HG03139 (cell line): Measurements from ENCODE around the gene MT1HL1.
"Not testable (repeated sequence)": the region's sequence is repeated elsewhere in the genome, so short reads cannot be mapped to it uniquely, and the experiment has no call there.

ENCODE experiments used
- ATAC-seq: cut with Tn5 transposase; IDR thresholded peaks from one replicate; pipeline ENCODE4 v1.9.1; 2021; ENCODE audit not compliant: unreplicated experiment

MT1HL1 gene

DNA sequence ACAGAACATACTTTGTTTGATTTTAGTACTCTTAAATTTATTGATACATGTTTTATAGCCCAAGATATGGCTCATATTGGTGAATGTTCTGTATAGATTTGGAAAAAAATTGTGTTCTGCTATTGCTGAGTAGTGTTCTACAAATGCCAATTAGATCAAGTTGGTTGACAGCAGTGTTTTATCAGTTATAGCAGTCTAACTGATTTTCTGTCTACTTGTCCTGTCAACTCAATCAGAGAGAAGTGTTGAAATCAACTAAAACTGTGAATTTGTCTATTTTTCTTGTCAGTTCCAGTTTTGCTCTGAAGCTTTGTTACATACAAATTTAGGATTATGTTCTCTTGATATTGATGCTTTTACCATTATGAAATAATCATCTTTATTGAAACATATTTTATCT lies 14.7 kb upstream of the MT1HL1 start:
- no peak for ATAC-seq

DNA sequence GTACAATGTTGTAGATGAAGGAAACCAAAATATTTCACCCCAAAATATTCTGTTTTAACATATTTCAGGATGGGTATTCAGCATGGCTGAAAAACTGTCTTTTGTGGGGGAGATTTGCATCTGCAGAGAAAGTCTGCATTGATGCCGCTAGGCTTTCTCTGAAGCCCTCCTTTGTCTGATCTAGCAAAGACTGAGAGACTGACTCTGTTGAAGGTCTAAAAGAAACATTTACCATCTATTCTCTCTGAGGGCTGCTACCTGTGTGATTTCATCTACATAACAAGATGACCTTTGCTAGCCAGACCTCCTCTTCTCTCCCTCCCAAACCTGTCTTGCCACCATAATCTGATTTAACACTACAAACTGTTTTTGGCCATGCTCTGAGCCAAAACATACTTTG lies 12.4 kb upstream of the MT1HL1 start:
- no peak for ATAC-seq

DNA sequence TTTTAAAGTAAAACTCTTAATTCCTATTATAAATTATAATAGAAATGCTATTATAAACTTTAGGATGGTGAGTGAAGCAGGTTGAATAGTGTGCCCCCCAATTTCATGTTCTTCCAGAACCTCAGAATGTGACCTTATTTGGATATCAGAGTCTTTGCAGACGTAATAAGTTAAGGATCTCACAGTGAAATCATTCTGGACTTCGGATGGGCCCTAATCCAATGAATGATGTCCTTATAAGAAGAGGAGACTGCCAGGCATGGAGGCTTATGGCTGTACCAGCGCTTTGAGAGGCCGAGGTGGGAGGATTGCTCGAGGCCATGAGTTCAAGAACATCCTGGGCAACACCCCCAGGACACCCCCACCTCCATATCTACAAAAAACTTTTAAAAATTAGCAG lies 9.4 kb upstream of the MT1HL1 start:
- ATAC-seq = no peak

DNA sequence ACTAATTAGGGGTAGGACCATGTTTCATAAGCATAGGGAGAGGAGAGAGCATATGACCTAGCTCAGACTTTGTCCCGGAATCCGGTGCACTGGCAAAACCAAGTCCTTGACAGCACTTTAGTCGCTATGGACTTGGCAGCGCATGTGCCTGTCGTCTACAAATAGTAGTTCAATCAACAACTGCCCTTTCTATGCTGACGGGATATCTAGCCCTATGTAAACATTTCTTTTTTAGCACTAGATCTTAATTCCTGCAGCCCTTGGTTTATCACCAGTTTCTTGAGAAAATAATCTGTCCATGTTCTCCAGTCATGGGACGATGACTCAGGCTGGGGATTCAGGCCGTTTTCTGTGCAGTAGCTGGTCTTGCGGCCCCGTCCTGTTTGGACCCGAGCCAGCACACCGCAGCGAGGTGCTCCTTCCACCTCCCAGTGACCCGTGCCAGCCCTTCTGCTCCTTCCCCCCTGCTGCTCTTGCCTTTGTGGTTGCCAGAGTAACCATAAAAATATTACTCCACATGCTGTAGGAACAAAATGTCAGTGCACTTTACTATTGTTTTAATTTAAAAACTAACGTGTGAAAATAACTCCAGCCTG lies 8.6 kb upstream of the MT1HL1 start:
- ATAC-seq = no peak

DNA sequence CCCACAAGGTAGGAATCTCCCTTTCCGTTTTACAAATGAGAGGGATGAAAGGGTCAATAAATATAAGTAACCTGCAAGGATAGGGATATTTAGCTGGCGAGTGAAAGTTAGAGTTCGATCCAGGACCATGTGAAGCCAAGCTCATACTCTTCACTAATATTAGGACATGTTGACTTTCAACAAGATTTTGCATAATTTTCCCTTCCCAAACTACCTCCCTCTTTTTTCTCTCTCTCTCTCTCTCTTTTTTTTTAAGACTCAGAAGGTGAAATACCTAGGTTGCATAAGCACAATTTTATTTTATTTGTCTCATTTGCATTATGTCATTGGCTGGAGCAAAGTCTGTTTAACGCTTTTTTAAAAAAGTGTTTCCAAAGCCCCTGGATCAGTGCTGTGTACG lies 8.1 kb upstream of the MT1HL1 start:
- ATAC-seq = no peak

DNA sequence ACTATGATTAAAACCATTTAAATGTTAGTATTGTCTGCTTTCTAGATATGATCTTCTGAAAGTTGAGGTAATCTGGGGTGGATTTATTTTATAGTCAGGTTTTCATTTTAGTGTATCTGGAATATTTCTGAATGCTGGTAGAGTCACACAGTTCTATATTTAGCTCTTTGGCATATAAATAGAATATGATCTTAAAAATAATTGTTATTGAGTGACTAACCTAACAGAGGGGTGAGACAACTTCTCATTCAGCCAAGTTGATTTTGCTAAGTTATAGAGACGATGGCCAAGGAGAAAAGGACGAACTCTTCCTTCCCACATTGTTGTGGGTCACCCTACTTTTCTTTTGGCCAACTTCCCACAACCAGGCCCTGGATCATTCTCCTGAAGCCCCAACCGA lies 7.2 kb upstream of the MT1HL1 start:
- no peak for ATAC-seq

DNA sequence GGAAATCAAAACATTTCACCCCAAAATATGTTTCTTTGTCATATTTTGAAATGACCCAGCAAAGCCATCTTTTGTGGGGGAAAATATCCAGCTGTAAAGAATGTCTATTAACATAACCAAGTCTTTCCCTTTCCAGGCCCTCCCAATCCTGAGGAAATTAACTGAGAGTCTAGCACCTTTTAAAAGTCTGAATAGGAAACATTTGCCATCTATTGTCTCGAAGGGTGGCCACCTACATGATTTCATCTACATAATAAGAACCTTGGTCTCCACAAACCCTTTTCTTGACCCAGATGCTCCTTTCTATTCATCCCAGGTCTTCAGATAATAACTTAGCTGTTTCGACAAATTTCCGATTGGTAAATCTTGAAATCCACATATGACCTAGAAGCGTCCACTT lies 5.4 kb upstream of the MT1HL1 start:
- no peak for ATAC-seq

DNA sequence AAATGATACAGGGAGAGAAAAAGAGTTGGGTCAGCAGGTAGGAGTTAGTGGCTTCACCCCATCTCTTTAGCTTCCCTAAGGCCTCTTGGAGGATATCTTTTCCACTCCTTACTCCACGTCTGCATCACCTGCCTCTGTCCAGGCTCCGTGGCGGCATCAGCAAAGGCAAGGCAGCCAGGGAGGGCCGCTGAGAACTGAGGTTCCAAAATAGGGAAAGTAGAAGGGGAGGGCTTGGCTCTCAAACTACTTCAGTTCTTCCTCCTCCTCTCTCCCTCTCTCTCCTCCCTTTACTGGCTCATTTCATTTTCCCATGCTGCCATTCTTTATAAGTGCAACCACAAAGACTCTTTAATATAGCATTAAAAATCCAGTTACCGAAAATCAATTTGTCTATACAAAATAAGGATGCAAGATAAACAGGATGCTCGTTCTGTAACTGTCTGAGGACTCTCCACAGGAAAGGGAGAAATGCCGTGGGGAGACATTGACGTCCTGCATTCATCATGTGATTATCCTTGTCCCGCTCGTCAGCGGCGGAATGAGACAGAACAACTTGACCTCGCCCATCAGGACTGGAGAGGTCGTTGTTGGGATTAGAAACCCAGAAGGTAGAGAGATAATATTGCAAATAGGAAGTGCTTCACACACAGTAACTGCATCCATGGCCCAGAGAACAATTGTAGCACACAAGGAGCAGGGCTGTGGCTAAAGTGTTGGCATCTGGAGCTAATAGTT lies 3.1 kb upstream of the MT1HL1 start:
- ATAC-seq = no peak

DNA sequence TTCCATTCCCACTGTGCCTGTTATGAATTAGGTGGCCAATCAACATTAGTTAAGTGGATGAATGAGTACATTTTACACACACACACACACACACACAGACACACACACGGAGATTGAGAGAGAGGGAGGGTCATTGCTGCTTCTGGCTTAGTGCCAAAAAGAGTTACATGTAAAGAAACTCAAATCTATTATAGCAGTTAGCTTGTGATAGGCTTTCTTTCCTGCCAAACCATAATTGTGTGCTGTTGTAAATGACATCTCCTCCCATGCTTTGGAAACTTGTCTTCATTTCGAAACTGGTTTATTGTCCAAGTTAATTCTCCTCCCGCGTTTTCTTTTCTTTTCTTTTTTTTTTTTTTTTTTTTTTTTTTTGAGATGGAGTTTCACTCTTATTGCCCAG lies 1.4 kb upstream of the MT1HL1 start:
- no peak for ATAC-seq

DNA sequence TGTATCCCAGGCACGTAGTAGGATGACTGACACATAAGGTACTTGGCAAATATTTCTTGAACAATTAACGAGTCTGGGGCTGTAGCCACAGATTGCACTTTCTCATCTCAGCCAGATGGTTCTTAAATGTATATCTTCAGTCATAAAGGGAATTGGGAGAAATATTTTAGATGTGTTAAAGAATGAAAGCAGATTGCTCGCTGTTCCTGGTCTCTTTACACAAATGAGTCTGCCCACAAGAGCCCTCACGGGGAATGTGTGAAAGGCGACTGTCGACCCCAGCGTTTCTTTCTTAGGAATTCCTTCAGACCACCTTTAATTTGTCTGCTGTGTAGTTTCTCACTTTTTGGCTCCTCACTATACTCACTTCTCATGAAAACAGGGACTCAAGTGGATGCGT lies 725 bp downstream of the MT1HL1 start:
- ATAC-seq = no peak

DNA sequence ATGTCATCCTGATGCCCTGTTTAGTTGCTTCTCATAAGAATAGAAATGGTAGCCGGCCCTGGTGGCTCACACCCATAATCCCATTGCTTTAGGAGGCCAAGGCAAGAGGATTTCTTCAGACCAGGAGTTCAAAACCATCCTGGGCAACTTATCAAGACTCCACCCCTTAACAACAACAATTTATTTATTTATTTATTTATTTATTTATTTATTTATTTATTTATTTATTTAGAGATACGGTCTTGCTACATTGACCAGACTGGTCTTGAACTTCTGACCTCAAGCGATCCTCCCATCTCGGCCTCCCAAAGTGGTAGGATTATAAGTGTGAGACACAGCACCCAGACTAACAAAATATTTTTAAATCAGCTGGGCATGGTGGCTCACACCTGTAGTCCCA lies 4.0 kb downstream of the MT1HL1 start:
- no peak for ATAC-seq

DNA sequence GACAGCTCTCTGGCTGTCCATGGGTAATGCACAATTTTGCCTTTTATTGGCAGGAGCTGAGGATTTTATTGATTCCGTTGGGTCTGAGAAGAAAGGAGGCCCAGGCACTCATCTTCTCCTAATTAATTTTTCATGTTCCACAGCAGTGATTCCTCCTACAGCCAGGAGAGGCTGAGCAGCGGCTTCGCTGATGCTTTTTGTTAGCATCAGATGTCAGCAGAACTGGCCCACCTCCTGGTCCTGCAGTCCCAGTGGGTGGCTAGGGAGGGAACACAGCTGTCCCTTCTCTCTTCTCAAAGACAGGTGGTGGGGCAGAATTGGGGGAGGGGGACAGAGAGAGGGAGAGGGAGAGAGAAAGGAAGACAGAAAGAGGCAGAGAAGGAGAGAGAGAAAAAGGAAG lies 5.7 kb downstream of the MT1HL1 start:
- no peak for ATAC-seq

DNA sequence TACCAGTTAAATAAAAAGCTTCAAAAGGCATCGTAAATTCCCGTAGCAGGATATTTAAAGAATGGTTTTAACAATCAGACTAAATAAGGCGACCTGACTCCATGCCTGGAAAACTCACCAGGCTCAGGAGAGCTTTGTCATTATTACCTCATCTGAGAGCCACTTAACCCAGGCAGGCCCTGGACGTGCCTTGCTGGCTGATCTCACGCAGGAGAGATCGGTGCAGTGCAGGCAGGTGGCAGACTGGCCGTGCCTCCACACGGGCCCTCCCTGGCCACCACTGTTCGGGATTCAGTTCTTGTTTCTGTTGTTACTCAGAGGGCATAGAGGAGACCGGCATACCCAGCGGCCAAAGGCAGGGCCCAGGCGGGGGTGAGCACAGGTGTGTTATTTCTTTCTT lies 6.4 kb downstream of the MT1HL1 start:
- ATAC-seq = no peak

DNA sequence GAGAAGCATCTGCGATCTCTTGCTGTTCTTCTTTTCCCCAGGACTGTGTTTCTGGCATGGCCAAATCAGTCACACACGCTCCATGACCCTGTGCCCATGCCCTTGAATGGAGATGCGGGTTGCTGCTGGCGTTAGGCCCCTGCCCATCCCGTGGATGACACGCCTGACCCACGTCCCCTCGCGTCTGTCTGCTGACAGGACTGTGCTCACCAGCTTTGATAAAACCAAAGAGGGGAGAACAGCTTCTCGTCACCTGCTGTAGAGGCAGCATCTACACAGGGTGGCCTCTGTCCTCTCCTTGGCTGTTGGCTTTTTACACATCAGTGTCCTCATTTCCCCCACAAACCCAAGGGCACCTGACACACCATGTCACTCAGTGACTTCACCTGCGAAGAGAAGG lies 6.9 kb downstream of the MT1HL1 start:
- no peak for ATAC-seq

DNA sequence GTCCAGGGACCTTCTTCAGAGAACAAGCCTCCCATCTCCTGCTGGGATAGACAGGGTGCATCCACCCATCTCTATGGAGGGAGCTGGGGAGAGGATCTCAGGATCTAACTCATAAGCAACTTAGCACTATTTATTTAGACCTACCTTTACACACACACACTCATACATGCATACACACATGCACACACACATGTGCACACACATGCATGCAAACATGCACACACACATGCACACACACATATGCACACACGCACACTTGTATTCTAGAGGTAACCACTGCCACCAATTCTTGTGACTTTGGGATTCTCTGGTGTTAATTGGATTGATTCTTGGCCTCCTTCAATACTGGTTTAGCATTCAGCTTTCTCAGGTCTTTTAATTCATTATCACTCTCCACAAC lies 9.8 kb downstream of the MT1HL1 start:
- ATAC-seq = no peak

DNA sequence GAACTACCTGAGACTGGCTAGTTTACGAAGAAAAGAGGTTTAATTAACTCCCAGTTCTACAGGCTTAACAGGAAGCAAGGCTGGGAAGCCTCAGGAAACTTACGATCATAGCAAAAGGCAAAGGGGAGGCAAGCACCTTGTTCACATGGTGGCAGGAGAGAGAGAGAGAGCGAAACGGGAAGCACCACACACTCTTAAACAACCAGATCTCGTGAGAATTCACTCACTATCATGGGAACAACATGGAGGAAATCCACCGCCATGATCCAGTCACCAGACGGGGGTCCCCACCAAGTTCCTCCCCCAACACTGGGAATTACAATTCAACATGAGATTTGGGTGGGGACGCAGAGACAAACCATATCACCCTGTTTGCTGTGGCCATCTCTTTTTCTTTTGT lies 11.8 kb downstream of the MT1HL1 start:
- no peak for ATAC-seq

DNA sequence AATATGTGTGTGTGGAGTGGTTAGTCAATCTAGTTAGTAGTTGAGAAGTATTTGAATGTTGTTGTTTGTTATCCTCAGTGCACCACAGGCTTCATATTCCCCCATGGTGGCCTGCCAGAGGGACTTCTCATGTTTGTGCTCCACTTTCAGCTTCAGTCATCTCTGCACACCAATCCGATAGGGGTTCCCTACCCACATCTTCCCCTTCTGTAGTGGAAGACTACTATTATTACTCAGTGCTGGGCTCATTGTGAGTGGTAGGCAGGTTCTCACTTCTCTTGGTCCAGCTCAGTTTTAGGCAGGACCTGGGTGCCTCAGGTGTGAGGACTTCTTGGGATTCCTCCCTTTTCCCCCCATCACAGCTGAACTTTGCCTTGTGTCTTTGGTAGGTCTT lies 14.2 kb downstream of the MT1HL1 start:
- no peak for ATAC-seq

DNA sequence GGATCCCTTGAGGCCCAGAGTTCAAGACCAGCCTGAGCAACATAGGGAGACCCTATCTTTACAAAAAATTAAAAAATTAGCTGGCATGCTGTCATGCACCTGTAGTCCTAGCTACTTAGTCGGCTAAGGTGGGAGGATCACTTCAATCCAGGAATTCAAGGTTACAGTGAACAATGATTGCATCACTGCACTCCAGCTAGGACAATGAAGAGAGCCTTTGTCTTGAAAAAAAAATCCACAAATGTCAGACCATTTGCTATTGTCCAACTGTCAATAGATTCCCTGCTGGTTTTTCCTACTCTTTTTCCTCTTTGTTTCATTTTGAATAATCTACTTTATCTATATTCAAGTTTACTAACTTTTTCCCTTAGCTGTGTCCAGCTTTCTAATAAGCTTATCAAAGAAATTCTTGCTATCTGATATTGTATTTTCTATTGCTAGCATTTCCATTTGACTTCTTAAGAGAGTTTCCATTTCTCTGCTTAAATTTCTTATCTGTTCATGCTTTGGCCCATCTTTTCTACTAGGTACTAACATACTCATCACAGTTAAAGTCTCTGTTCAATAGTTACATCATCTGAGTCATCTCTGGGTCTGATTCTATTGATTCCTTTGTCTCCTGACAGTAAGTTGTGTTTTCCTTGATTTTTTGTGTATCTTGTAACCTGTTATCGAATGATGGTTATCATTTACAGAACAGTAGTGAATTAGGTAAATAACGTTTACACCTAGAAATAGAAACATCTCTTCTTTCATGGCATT lies 14.8 kb downstream of the MT1HL1 start:
- ATAC-seq = no peak

DNA sequence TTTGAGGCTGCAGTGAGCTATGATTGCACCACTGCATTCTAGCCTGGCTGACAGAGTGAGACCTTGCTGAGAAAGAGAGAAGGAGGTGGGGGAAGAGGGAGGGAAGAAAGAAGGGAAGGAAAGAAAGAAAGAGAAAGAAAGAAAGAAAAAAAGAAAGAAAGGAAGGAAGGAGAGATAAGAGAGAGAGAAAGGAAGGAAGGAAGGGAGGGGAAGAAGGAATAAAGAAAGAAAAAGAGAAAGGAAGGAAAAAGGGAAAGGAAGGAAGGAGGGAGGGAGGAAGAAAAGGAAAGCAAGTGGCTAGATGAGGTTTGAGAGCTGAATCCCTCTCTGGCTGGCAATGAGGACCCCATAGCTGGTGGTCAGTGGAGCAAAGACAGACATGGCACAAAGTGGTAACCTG lies 20.4 kb downstream of the MT1HL1 start:
- no peak for ATAC-seq

DNA sequence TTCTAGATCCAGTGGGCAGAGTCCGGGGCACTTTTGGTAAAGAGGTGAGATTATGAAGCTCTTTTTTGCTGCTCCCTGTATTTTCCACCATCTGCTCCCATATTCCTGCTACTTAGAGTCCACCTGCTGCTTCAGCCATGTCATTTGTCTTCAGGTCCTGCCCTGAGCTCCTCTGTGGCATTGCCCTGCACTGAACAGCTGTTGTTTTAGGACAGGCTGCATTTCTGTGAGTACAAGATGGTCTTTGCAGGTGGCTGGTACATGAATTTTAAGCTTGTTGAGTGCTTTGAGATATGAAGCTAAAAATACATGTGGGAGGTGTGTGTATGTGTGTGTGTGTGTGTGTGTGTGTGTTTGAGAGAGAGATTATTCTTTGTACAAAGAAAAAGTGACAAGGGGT lies 21.9 kb downstream of the MT1HL1 start:
- no peak for ATAC-seq

DNA sequence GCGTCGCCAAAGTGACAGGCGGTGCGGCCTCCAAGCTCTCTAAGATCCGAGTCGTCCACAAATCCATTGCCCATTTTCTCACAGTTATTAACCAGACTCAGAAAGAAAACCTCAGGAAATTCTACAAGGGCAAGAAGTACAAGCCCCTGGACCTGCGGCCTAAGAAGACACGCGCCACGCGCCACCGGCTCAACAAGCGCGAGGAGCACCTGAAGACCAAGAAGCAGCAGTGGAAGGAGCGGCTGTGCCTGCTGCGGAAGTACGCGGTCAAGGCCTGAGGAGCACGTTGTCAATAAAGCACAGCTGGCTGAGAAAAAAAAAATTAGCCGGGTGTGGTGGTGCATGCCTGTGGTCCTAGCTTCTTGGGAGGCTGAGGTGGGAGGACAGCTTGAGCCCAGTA lies 22.8 kb downstream of the MT1HL1 start:
- not testable (repeated sequence) for ATAC-seq

DNA sequence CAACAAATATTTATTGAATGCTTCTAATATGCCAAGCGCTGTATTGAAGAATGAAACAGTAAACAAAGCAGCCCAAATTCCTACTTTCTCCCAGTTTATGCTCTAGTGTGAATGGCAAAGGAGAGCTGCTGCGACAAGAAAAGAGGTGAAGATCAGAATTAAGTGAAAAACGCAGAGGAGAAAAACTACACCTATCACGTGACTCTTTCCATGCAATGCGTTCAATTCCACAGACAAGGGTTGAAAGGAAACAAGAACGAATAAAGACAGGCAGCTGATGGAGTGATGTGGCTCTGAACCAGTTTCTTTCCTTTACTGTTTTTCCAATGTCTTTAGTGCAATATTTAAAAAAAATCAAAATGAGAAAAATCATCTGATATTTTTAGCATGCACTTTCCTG lies 23.6 kb downstream of the MT1HL1 start:
- ATAC-seq = no peak
